Measurements from ENCODE around the gene COL19A1. TPM values are rescaled to one million over a fixed set of nuclear protein-coding genes. Genes with fewer than 3 reads are reported as not detected.

The COL19A1 gene
- total RNA-seq, 4 donors from 2014 or later: 0.35 to 5.0 (median 0.62) TPM

- Histone ChIP-seq H3K9me3 (no peaks in the 10 kb centered on the region), H3K4me1 (no peaks in the 10 kb centered on the region), H3K36me3 (no peaks in the 10 kb centered on the region), H3K27ac (no peak overlapping the region), H3K4me3 (no peak overlapping the region), H3K27me3 (no peaks in the 10 kb centered on the region)
- no peak for DNase-seq
- TF ChIP-seq POLR2A (IDR thresholded peaks at IDR 0.05) (no peak), CTCF (IDR thresholded peaks at IDR 0.05) (no peak)
These were observed 275.7 kb downstream of the COL19A1 start for GRCh38 chr6:70142034-70142433.

- DNase-seq: no peak
- Histone ChIP-seq H3K36me3 (no peaks in the 10 kb centered on the region), H3K4me3 (no peak overlapping the region), H3K27me3 (no peaks in the 10 kb centered on the region), H3K9me3 (no peaks in the 10 kb centered on the region), H3K4me1 (no peaks in the 10 kb centered on the region), H3K27ac (no peak overlapping the region)
- TF ChIP-seq CTCF (IDR thresholded peaks at IDR 0.05) (no peak), POLR2A (IDR thresholded peaks at IDR 0.05) (no peak)
These were observed 278.8 kb downstream of the COL19A1 start for GRCh38 chr6:70145178-70145577.

- no peaks in the 10 kb centered on the region for H3K4me1 ChIP-seq
- TF ChIP-seq CTCF (IDR thresholded peaks at IDR 0.05) (no peak), POLR2A (IDR thresholded peaks at IDR 0.05) (no peak)
- no peaks in the 10 kb centered on the region for H3K36me3 ChIP-seq
- no peaks in the 10 kb centered on the region for H3K9me3 ChIP-seq
- no peak overlapping the region for H3K4me3 ChIP-seq
- H3K27me3 ChIP-seq: no peaks in the 10 kb centered on the region
- no peak overlapping the region for H3K27ac ChIP-seq
- DNase-seq: no peak
These were observed 282.9 kb downstream of the COL19A1 start for GRCh38 chr6:70149209-70149788.

- no peak for DNase-seq
- TF ChIP-seq POLR2A (IDR thresholded peaks at IDR 0.05): no peak
- TF ChIP-seq CTCF (IDR thresholded peaks at IDR 0.05): no peak
These were observed 284.2 kb downstream of the COL19A1 start for GRCh38 chr6:70150521-70150920.

GRCh38 chr6:70151616-70152015, 285.3 kb downstream of the COL19A1 start:
- DNase-seq: no peak
- TF ChIP-seq CTCF (IDR thresholded peaks at IDR 0.05) (no peak), POLR2A (IDR thresholded peaks at IDR 0.05) (no peak)
- no peaks in the 10 kb centered on the region for H3K36me3 ChIP-seq
- H3K4me3 ChIP-seq: no peak overlapping the region
- no peaks in the 10 kb centered on the region for H3K4me1 ChIP-seq
- no peak overlapping the region for H3K27ac ChIP-seq
- no peaks in the 10 kb centered on the region for H3K27me3 ChIP-seq
- H3K9me3 ChIP-seq: no peaks in the 10 kb centered on the region

More at GRCh38 chr6:70150521-70150920, 284.2 kb downstream of the COL19A1 start:
- H3K27me3 ChIP-seq: no peaks in the 10 kb centered on the region
- no peaks in the 10 kb centered on the region for H3K9me3 ChIP-seq
- H3K27ac ChIP-seq: no peak overlapping the region
- no peak overlapping the region for H3K4me3 ChIP-seq
- no peaks in the 10 kb centered on the region for H3K4me1 ChIP-seq
- H3K36me3 ChIP-seq: no peaks in the 10 kb centered on the region

- no peaks in the 10 kb centered on the region for H3K9me3 ChIP-seq
- no peak overlapping the region for H3K4me3 ChIP-seq
- no peak for TF ChIP-seq CTCF (IDR thresholded peaks at IDR 0.05)
- TF ChIP-seq POLR2A (IDR thresholded peaks at IDR 0.05): no peak
- no peak for DNase-seq
- no peaks in the 10 kb centered on the region for H3K4me1 ChIP-seq
- no peaks in the 10 kb centered on the region for H3K36me3 ChIP-seq
- H3K27me3 ChIP-seq: no peaks in the 10 kb centered on the region
- no peak overlapping the region for H3K27ac ChIP-seq
These were observed 286.4 kb downstream of the COL19A1 start for GRCh38 chr6:70152786-70153185.
